Stimulated activated memory B cell treated with anti-CD40 and anti-IgM and Interleukin-4, amounts not matched to agents 10 μg/mL and 1 μg/mL and 100 μg/mL, for 72 hours (primary cell): ENCODE results near the gene ARF6.
A peak's percentile ranks its signal among the peaks of the same experiment; 100 is the strongest.

Source experiments
- ATAC-seq: fragments of 150-1000 bp; cut with Tn5 transposase; 2 replicates; pipeline ENCODE4 v1.10.0; 2021
- H3K27ac Mint-ChIP-seq: one replicate; pipeline ENCODE4 v1.8.0; 2022; ENCODE audit warnings: mild to moderate bottlenecking, mixed read lengths
- H3K27me3 Mint-ChIP-seq: one replicate; pipeline ENCODE4 v1.8.0; 2022; ENCODE audit warnings: mixed read lengths
- H3K36me3 Mint-ChIP-seq: one replicate; pipeline ENCODE4 v1.8.0; 2022; ENCODE audit warnings: mixed read lengths
- H3K4me1 Mint-ChIP-seq: one replicate; pipeline ENCODE4 v1.8.0; 2022; ENCODE audit warnings: mixed read lengths
- H3K4me3 Mint-ChIP-seq: one replicate; pipeline ENCODE4 v1.8.0; 2022; ENCODE audit warnings: mild to moderate bottlenecking, moderate library complexity, mixed read lengths
- H3K9me3 Mint-ChIP-seq: one replicate; pipeline ENCODE4 v1.8.0; 2022; ENCODE audit warnings: mixed read lengths

Gene ARF6

DNA sequence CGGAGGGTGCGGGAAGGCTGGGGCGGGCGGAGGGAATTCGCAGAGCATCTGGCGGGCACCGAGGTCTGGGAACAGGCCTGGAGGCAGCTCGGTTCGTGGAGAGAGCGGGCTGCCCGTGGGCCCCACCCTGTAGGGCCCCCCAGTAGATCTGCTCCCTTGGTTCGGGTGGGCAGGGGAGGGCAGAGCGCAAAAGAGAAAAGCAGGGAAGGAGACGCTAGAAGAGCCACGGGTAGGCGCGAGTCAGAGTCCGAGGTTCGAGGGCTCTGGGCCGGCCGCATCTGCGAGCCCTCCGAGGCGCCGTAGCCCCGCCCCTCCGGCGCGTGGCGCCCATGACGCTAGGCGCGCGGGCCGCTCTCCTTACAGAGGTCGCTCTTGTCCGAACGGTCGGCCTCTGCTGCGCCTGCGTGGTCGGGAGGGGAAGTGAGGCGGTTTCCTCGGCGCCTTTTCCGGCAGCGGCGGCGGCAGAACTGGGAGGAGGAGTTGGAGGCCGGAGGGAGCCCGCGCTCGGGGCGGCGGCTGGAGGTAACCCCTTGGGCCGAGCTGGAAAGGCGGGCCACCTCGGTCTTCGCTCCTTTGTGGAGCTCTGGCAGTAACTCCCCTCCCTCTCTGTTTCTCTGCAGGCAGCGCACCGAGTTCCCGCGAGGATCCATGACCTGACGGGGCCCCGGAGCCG, at the start of gene ARF6:
TSS of gene ARF6 (plus strand) at position 447 of the 673 bp plus-strand sequence. CDS start 655 bp downstream, outside the sequence.
- Mint-ChIP-seq H3K4me3 (peak within 1 kb of the TSS; percentile 94), H3K9me3 (no peaks in the 10 kb centered on the region), H3K36me3 (peaks cover 54% of the 10 kb centered on the region), H3K27me3 (no peaks in the 10 kb centered on the region), H3K27ac (peak within 1 kb of the TSS; percentile 97), H3K4me1 (peaks cover 39% of the 10 kb centered on the region)
- ATAC-seq: peak; percentile 96

GRCh38 chr14:49849213-49849847, 43.6 kb upstream of the ARF6 start:
- H3K4me3 Mint-ChIP-seq: no peak overlapping the region
- peaks cover 37% of the 10 kb centered on the region for H3K4me1 Mint-ChIP-seq
- H3K27me3 Mint-ChIP-seq: no peaks in the 10 kb centered on the region
- H3K9me3 Mint-ChIP-seq: no peaks in the 10 kb centered on the region
- no peak for ATAC-seq
- no peak overlapping the region for H3K27ac Mint-ChIP-seq
- H3K36me3 Mint-ChIP-seq: peaks cover 25% of the 10 kb centered on the region

DNA sequence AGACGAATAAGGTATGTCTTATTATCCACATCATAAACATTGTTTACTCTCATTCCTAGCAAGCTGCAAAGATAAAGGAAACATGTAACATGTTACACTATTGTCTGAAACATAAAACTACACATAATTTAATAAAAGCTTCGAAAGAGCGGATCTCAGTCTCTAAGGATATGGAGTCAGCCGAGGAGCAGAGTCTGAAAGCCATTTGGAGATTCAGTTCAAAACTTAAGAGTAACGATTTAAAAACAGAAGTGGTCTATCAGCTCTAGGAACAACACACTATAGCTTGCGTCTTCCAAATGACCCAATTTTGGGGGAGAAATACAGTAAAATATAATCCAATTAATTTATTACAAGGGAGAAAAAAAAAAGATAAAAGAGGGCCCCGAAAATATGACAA, 41.1 kb upstream of the ARF6 start:
- no peaks in the 10 kb centered on the region for H3K9me3 Mint-ChIP-seq
- H3K36me3 Mint-ChIP-seq: peaks cover 11% of the 10 kb centered on the region
- no peaks in the 10 kb centered on the region for H3K27me3 Mint-ChIP-seq
- H3K4me1 Mint-ChIP-seq: peaks cover 37% of the 10 kb centered on the region
- no peak for ATAC-seq
- H3K4me3 Mint-ChIP-seq: peak overlapping the region; percentile 96
- H3K27ac Mint-ChIP-seq: peak overlapping the region; percentile 95

GRCh38 chr14:49852301-49853157, 40.4 kb upstream of the ARF6 start, which contains the start of gene NEMF:
TSS of gene NEMF (minus strand) at chr14:49852788. CDS start at chr14:49852753, 35 bp downstream.
- Mint-ChIP-seq H3K27ac (peak within 1 kb of the TSS; percentile 95), H3K4me3 (peak within 1 kb of the TSS; percentile 96), H3K9me3 (no peaks in the 10 kb centered on the region), H3K4me1 (peaks cover 44% of the 10 kb centered on the region), H3K36me3 (peaks cover 11% of the 10 kb centered on the region), H3K27me3 (no peaks in the 10 kb centered on the region)
- ATAC-seq: peak; percentile 92

GRCh38 chr14:49853158-49853477, 39.8 kb upstream of the ARF6 start:
- peaks cover 11% of the 10 kb centered on the region for H3K36me3 Mint-ChIP-seq
- peak overlapping the region; percentile 96 for H3K4me3 Mint-ChIP-seq
- no peaks in the 10 kb centered on the region for H3K27me3 Mint-ChIP-seq
- H3K4me1 Mint-ChIP-seq: peaks cover 49% of the 10 kb centered on the region
- H3K9me3 Mint-ChIP-seq: no peaks in the 10 kb centered on the region
- H3K27ac Mint-ChIP-seq: peak overlapping the region; percentile 95
- peak; percentile 17 for ATAC-seq

- ATAC-seq: peak; percentile 79
- H3K27ac Mint-ChIP-seq: peak overlapping the region; percentile 95
- no peaks in the 10 kb centered on the region for H3K9me3 Mint-ChIP-seq
- peaks cover 11% of the 10 kb centered on the region for H3K36me3 Mint-ChIP-seq
- H3K4me1 Mint-ChIP-seq: peaks cover 49% of the 10 kb centered on the region
- no peaks in the 10 kb centered on the region for H3K27me3 Mint-ChIP-seq
- peak overlapping the region; percentile 96 for H3K4me3 Mint-ChIP-seq
Observed at GRCh38 chr14:49853572-49854375, 39.1 kb upstream of the ARF6 start.

- no peaks in the 10 kb centered on the region for H3K9me3 Mint-ChIP-seq
- H3K4me3 Mint-ChIP-seq: no peak overlapping the region
- H3K4me1 Mint-ChIP-seq: peaks cover 36% of the 10 kb centered on the region
- no peaks in the 10 kb centered on the region for H3K27me3 Mint-ChIP-seq
- no peak for ATAC-seq
- no peaks in the 10 kb centered on the region for H3K36me3 Mint-ChIP-seq
- peak overlapping the region; percentile 81 for H3K27ac Mint-ChIP-seq
Observed at GRCh38 chr14:49857427-49858003, 35.4 kb upstream of the ARF6 start.

DNA sequence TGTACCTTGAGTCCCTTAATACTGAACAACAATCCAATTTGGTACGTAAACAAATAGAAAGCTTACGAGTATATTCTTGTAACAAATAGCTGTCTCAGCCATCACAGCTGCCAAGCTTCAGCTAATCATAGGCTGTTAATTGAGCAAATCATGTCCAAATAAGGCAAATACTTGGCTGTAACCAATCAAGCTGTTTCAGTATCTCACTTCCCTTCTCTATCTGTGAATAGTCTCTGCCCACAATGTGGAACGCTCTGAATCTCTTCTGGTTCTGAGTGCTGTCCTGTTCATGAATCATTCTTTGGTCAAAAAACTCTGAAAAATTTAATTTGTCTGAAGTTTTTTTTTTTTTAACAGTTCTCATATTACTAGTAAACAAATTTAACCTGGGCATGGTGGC, 34.5 kb upstream of the ARF6 start:
- H3K4me1 Mint-ChIP-seq: peaks cover 31% of the 10 kb centered on the region
- H3K27me3 Mint-ChIP-seq: no peaks in the 10 kb centered on the region
- no peaks in the 10 kb centered on the region for H3K36me3 Mint-ChIP-seq
- no peak for ATAC-seq
- no peak overlapping the region for H3K4me3 Mint-ChIP-seq
- no peaks in the 10 kb centered on the region for H3K9me3 Mint-ChIP-seq
- peak overlapping the region; percentile 81 for H3K27ac Mint-ChIP-seq

GRCh38 chr14:49860988-49861698, 31.7 kb upstream of the ARF6 start:
- no peak for ATAC-seq
- Mint-ChIP-seq H3K27ac (no peak overlapping the region), H3K27me3 (no peaks in the 10 kb centered on the region), H3K9me3 (no peaks in the 10 kb centered on the region), H3K36me3 (no peaks in the 10 kb centered on the region), H3K4me1 (peaks cover 23% of the 10 kb centered on the region), H3K4me3 (no peak overlapping the region)

DNA sequence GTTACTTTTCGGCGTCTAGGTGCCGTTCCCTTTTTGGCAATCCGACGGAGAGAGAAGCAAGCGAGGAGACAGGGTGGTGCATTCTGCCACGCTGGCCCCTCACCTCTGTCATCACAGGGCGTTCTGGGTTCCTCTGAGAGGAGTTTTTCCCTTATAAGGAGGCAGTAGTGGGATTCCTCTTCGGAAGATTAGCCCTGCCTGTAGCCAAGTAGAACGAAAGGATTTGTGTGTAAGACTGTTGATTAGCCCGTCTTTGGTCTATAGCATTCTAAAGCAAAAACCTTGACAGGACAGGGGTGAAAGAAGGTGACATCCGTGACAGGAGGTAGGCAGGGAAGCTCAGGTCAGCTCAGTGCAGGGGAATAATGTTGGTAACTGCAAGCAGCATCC, 31.2 kb upstream of the ARF6 start:
- Mint-ChIP-seq H3K9me3 (no peaks in the 10 kb centered on the region), H3K27me3 (no peaks in the 10 kb centered on the region), H3K27ac (no peak overlapping the region), H3K4me1 (peaks cover 23% of the 10 kb centered on the region), H3K4me3 (no peak overlapping the region), H3K36me3 (no peaks in the 10 kb centered on the region)
- peak; percentile 44 for ATAC-seq

GRCh38 chr14:49862089-49862673, 30.7 kb upstream of the ARF6 start:
- Mint-ChIP-seq H3K4me1 (peaks cover 20% of the 10 kb centered on the region), H3K27me3 (no peaks in the 10 kb centered on the region), H3K9me3 (no peaks in the 10 kb centered on the region), H3K4me3 (no peak overlapping the region), H3K27ac (no peak overlapping the region), H3K36me3 (no peaks in the 10 kb centered on the region)
- ATAC-seq: peak; percentile 62

DNA sequence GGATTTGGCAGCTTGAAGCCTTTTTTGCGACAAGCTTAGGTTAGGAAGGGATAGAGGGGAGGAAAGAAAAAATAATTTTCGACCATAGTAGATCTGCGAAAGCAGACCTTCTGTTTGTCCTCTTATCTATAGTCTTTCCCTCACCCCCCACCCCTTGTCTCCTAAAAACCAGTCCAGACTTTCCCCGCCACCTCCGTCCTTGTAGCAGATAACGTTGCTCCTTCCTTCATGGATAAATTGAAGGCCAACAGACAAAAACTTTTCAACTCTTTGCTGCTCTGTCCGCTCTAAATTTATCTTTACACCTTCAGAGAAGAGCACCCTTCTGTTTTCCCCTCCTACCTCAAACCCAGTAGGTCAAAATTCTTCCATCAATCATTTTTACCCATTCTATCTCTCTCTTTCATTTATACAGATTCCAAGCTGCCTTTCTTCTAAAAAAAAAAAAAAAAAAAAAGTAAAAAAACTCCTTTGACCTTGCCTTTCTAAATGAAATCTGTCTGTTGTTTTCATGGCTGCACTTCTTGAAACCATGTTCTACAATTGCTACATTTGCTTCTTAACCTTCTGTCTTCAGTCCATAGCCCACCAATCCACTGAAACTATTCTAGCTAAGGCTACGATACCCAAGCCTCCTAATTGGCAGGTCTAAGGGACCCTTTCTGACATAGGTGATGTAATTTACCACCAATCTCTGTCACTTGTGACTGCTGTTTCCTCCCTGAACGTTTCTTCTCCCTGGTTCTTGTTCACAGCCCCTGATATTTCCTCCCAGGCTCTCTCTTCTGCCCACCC, 29.2 kb upstream of the ARF6 start:
- H3K36me3 Mint-ChIP-seq: no peaks in the 10 kb centered on the region
- H3K9me3 Mint-ChIP-seq: no peaks in the 10 kb centered on the region
- peaks cover 23% of the 10 kb centered on the region for H3K4me1 Mint-ChIP-seq
- no peak overlapping the region for H3K4me3 Mint-ChIP-seq
- no peak overlapping the region for H3K27ac Mint-ChIP-seq
- H3K27me3 Mint-ChIP-seq: no peaks in the 10 kb centered on the region
- no peak for ATAC-seq

- Mint-ChIP-seq H3K4me3 (no peak overlapping the region), H3K27ac (no peak overlapping the region), H3K27me3 (no peaks in the 10 kb centered on the region), H3K36me3 (no peaks in the 10 kb centered on the region), H3K4me1 (peaks cover 40% of the 10 kb centered on the region), H3K9me3 (no peaks in the 10 kb centered on the region)
- no peak for ATAC-seq
Observed at GRCh38 chr14:49865431-49865859, 27.4 kb upstream of the ARF6 start.
